ENCODE measurements around the gene DIO2.

- no peak for TF ChIP-seq CTCF (conservative IDR thresholded peaks at IDR 0.05 in 1 of 2, IDR thresholded peaks at IDR 0.05 in 1 of 2; ENCODE audit: low read depth in 1 of 2, low read length in 2 of 2)
- no peak for TF ChIP-seq EZH2 (IDR thresholded peaks at IDR 0.05; ENCODE audit: low read length, missing control alignments)
Measured at GRCh38 chr14:80237143-80237542, 25.8 kb upstream of the DIO2 start.

Data from fibroblast of lung (primary cell).